GM23338 (cell line): ENCODE data around the gene CABLES2. TPM values are rescaled to one million over a fixed set of nuclear protein-coding genes. Genes with fewer than 3 reads are reported as not detected.

ENCODE experiments used
- ATAC-seq: fragments of 200-7000 bp; cut with Tn5 transposase; 3 replicates; pipeline ENCODE4 v1.9.1; 2020
- DNase-seq: peaks from one replicate; pipeline ENCODE4 v3.0.0-alpha.2; 2015; ENCODE audit warnings: low spot score
- H2AFZ ChIP-seq: fragments of 200-600 bp; sonication (generic); 2 replicates; pipeline ENCODE4 v1.8.0; 2016; ENCODE audit warnings: antibody characterized with exemption, mild to moderate bottlenecking, moderate library complexity
- H3F3A ChIP-seq: fragments of 200-600 bp; sonication (generic); replicated peaks from 2 replicates; pipeline ENCODE4 v1.8.0; 2017; ENCODE audit warnings: antibody characterized with exemption, mixed run types, low read depth
- H3K27ac ChIP-seq: fragments of 200-600 bp; sonication (generic); 2 replicates; pipeline ENCODE4 v1.6.1; 2016; ENCODE audit warnings: low read depth
- H3K27me3 ChIP-seq: fragments of 200-600 bp; sonication (generic); 2 replicates; pipeline ENCODE4 v1.8.0; 2016; ENCODE audit warnings: mild to moderate bottlenecking, mixed run types, moderate library complexity; ENCODE audit not compliant: insufficient read depth
- H3K36me3 ChIP-seq: fragments of 200-600 bp; sonication (generic); 2 replicates; pipeline ENCODE4 v1.8.0; 2016; ENCODE audit warnings: mild to moderate bottlenecking; ENCODE audit not compliant: insufficient read depth
- H3K4me1 ChIP-seq: fragments of 200-600 bp; sonication (generic); 2 replicates; pipeline ENCODE4 v1.8.0; 2016; ENCODE audit warnings: mild to moderate bottlenecking, moderate library complexity; ENCODE audit not compliant: insufficient read depth
- H3K4me2 ChIP-seq: fragments of 200-600 bp; sonication (generic); 2 replicates; pipeline ENCODE4 v1.7.1; 2017; ENCODE audit warnings: mixed run types
- H3K4me3 ChIP-seq: fragments of 200-600 bp; sonication (generic); 2 replicates; pipeline ENCODE4 v1.6.1; 2016; ENCODE audit warnings: mixed run types
- H3K79me2 ChIP-seq: fragments of 200-600 bp; sonication (generic); replicated peaks from 2 replicates; pipeline ENCODE4 v1.8.0; 2017; ENCODE audit warnings: mild to moderate bottlenecking; ENCODE audit not compliant: insufficient read depth
- H3K9me2 ChIP-seq: fragments of 200-600 bp; sonication (generic); 2 replicates; pipeline ENCODE4 v1.8.0; 2017; ENCODE audit not compliant: insufficient read depth
- H4K20me1 ChIP-seq: fragments of 200-600 bp; sonication (generic); replicated peaks from 2 replicates; pipeline ENCODE4 v1.8.0; 2017; ENCODE audit warnings: mild to moderate bottlenecking; ENCODE audit not compliant: insufficient read depth
- H3K27ac Mint-ChIP-seq: 2 replicates; pipeline ENCODE4 v1.8.0; 2020; ENCODE audit warnings: inconsistent platforms, mild to moderate bottlenecking, moderate library complexity, mixed read lengths
- H3K27me3 Mint-ChIP-seq: 3 replicates; pipeline ENCODE4 v1.8.0; 2022; ENCODE audit warnings: low read depth, mild to moderate bottlenecking, moderate library complexity, mixed read lengths, inconsistent platforms; ENCODE audit not compliant: insufficient read depth, poor library complexity
- H3K36me3 Mint-ChIP-seq: 3 replicates; pipeline ENCODE4 v1.8.0; 2021; ENCODE audit warnings: low read depth, mild to moderate bottlenecking, inconsistent platforms, moderate library complexity, mixed read lengths
- H3K4me1 Mint-ChIP-seq: 3 replicates; pipeline ENCODE4 v1.8.0; 2020; ENCODE audit warnings: mild to moderate bottlenecking, inconsistent platforms, mixed read lengths
- H3K4me3 Mint-ChIP-seq: 3 replicates; pipeline ENCODE4 v1.8.0; 2021; ENCODE audit warnings: moderate library complexity, mild to moderate bottlenecking, inconsistent platforms, mixed read lengths
- H3K9me3 Mint-ChIP-seq: 3 replicates; pipeline ENCODE4 v1.8.0; 2020; ENCODE audit warnings: moderate library complexity, mild to moderate bottlenecking, inconsistent platforms, mixed read lengths
- JUNB ChIP-seq: IDR thresholded peaks from one replicate; pipeline ENCODE4 v1.6.1; 2016; ENCODE audit warnings: antibody characterized with exemption; ENCODE audit not compliant: unreplicated experiment
- NANOG ChIP-seq: IDR thresholded peaks from 2 replicates; pipeline ENCODE4 v1.6.1; 2016; ENCODE audit warnings: antibody characterized with exemption, borderline replicate concordance
- ZNF114 ChIP-seq: fragments of 250-450 bp; sonication (Bioruptor Pico); IDR thresholded peaks from 2 replicates; pipeline ENCODE4 v1.5.0; 2020; ENCODE audit warnings: mild to moderate bottlenecking, moderate library complexity
- polyA plus RNA-seq: library from polyadenylated mRNA; unstranded; fragments of >200 nt; fragmentation: Nextera tagmentation; extraction: Ambion mirVana; gene quantifications from 2 replicates; pipeline ENCODE4 v1.2.1, GENCODE V29; 2016
- total RNA-seq: library from RNA; depleted of rRNA; stranded (reverse); fragments of >200 nt; shearing (Covaris generic); gene quantifications from 2 replicates; pipeline ENCODE4 v1.2.3, GENCODE V29; 2014
- TF ChIP-seq, protein P1 (sequence below): fragments of 250-450 bp; sonication (Bioruptor Pico); IDR thresholded peaks from 2 replicates; pipeline ENCODE4 v1.5.0; 2020; ENCODE audit warnings: mild to moderate bottlenecking, moderate library complexity
- TF ChIP-seq, protein P2 (sequence below), 2 experiments: fragments of 200-600 bp in 1 of 2; sonication (generic) in 1 of 2; conservative IDR thresholded peaks; 2 replicates each; pipeline versions ENCODE4 v1.5.1 to v1.6.1; 2016 to 2017; ENCODE audit warnings: antibody characterized with exemption in 2 of 2, low read depth in 2 of 2, mild to moderate bottlenecking in 2 of 2, moderate library complexity in 1 of 2

The CABLES2 gene
- total and polyA plus RNA-seq, 2 experiments from 2014 or later, result 4.3 to 12.7 TPM

DNA sequence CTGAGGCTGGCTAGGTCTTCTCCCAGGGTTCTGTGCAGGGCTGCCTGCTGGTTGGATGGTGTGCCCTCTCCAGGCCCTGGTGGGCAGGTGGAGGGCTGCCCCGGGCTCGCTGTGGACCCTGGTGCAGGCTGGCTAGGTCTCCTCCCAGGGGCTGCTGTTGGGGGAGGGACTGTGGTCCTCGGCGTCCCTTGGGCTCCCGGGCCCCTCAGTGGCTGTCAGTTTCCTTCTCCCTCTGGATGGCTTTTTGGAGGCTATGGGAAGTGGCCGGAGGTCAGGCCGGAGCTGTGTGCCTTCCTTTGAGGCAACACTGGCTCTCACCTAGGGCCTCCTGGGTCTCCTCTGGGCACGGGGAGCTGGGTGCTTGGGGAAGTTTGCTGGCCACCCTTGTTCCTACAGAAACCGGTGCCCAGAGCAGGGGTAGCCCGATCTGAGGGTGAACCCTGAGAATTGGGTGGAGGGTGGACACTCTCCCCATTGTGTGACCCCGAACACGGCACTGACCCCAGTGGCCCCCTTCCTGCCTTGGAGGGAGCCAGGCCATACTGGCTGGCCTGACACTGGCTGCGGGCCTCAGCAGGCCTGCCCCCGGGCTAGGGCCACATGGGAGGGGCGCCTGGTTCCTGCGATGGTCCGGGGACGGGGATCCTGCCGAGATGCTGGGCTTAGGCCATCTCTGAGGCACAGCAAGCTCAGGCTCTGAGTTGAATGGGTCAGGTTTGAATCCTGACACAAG lies 3.8 kb upstream of the CABLES2 start:
- Histone ChIP-seq H3K27ac (no peak overlapping the region), H3K36me3 (no peaks in the 10 kb centered on the region), H3K9me2 (no peaks in the 10 kb centered on the region), H3K79me2 (no peaks in the 10 kb centered on the region), H3K4me1 (no peaks in the 10 kb centered on the region; the same call in 1 of the 2 replicates), H3K4me3 (no peak overlapping the region), H2AFZ (no peak overlapping the region), H3K27me3 (no peaks in the 10 kb centered on the region), H3F3A (no peaks in the 10 kb centered on the region), H3K4me2 (no peak overlapping the region), H4K20me1 (no peaks in the 10 kb centered on the region)
- no peak for TF ChIP-seq NANOG
- Mint-ChIP-seq H3K4me3 (no peak overlapping the region), H3K4me1 (peaks cover 4% of the 10 kb centered on the region; the same call in 1 of the 3 replicates), H3K27me3 (peaks cover 9% of the 10 kb centered on the region), H3K36me3 (no peaks in the 10 kb centered on the region), H3K9me3 (no peaks in the 10 kb centered on the region), H3K27ac (no peak overlapping the region)
- ATAC-seq (peak; percentile 3), DNase-seq (no peak)

- no peaks in the 10 kb centered on the region for H3K79me2 ChIP-seq
- H4K20me1 ChIP-seq, result no peaks in the 10 kb centered on the region
- no peaks in the 10 kb centered on the region; the same call in 1 of the 2 replicates for H3K4me1 ChIP-seq
- no peaks in the 10 kb centered on the region for H3K36me3 ChIP-seq
- H3K9me2 ChIP-seq, result no peaks in the 10 kb centered on the region
- H3K27ac Mint-ChIP-seq, result no peak overlapping the region
- H3K4me3 ChIP-seq, result no peak overlapping the region
- H3K27me3 Mint-ChIP-seq, result peaks cover 11% of the 10 kb centered on the region
- no peaks in the 10 kb centered on the region for H3K36me3 Mint-ChIP-seq
- H2AFZ ChIP-seq, result no peak overlapping the region
- DNase-seq, result peak; percentile 81
- TF ChIP-seq, protein P1, sequence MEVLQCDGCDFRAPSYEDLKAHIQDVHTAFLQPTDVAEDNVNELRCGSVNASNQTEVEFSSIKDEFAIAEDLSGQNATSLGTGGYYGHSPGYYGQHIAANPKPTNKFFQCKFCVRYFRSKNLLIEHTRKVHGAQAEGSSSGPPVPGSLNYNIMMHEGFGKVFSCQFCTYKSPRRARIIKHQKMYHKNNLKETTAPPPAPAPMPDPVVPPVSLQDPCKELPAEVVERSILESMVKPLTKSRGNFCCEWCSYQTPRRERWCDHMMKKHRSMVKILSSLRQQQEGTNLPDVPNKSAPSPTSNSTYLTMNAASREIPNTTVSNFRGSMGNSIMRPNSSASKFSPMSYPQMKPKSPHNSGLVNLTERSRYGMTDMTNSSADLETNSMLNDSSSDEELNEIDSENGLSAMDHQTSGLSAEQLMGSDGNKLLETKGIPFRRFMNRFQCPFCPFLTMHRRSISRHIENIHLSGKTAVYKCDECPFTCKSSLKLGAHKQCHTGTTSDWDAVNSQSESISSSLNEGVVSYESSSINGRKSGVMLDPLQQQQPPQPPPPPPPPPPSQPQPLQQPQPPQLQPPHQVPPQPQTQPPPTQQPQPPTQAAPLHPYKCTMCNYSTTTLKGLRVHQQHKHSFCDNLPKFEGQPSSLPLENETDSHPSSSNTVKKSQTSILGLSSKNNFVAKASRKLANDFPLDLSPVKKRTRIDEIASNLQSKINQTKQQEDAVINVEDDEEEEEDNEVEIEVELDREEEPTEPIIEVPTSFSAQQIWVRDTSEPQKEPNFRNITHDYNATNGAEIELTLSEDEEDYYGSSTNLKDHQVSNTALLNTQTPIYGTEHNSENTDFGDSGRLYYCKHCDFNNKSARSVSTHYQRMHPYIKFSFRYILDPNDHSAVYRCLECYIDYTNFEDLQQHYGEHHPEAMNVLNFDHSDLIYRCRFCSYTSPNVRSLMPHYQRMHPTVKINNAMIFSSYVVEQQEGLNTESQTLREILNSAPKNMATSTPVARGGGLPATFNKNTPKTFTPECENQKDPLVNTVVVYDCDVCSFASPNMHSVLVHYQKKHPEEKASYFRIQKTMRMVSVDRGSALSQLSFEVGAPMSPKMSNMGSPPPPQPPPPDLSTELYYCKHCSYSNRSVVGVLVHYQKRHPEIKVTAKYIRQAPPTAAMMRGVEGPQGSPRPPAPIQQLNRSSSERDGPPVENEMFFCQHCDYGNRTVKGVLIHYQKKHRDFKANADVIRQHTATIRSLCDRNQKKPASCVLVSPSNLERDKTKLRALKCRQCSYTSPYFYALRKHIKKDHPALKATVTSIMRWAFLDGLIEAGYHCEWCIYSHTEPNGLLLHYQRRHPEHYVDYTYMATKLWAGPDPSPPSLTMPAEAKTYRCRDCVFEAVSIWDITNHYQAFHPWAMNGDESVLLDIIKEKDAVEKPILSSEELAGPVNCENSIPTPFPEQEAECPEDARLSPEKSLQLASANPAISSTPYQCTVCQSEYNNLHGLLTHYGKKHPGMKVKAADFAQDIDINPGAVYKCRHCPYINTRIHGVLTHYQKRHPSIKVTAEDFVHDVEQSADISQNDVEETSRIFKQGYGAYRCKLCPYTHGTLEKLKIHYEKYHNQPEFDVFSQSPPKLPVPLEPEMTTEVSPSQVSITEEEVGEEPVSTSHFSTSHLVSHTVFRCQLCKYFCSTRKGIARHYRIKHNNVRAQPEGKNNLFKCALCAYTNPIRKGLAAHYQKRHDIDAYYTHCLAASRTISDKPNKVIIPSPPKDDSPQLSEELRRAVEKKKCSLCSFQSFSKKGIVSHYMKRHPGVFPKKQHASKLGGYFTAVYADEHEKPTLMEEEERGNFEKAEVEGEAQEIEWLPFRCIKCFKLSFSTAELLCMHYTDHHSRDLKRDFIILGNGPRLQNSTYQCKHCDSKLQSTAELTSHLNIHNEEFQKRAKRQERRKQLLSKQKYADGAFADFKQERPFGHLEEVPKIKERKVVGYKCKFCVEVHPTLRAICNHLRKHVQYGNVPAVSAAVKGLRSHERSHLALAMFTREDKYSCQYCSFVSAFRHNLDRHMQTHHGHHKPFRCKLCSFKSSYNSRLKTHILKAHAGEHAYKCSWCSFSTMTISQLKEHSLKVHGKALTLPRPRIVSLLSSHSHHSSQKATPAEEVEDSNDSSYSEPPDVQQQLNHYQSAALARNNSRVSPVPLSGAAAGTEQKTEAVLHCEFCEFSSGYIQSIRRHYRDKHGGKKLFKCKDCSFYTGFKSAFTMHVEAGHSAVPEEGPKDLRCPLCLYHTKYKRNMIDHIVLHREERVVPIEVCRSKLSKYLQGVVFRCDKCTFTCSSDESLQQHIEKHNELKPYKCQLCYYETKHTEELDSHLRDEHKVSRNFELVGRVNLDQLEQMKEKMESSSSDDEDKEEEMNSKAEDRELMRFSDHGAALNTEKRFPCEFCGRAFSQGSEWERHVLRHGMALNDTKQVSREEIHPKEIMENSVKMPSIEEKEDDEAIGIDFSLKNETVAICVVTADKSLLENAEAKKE (CRISPR knock-in tag), result no peak
- TF ChIP-seq ZNF114 (no peak), JUNB (no peak)
- TF ChIP-seq, protein P2, sequence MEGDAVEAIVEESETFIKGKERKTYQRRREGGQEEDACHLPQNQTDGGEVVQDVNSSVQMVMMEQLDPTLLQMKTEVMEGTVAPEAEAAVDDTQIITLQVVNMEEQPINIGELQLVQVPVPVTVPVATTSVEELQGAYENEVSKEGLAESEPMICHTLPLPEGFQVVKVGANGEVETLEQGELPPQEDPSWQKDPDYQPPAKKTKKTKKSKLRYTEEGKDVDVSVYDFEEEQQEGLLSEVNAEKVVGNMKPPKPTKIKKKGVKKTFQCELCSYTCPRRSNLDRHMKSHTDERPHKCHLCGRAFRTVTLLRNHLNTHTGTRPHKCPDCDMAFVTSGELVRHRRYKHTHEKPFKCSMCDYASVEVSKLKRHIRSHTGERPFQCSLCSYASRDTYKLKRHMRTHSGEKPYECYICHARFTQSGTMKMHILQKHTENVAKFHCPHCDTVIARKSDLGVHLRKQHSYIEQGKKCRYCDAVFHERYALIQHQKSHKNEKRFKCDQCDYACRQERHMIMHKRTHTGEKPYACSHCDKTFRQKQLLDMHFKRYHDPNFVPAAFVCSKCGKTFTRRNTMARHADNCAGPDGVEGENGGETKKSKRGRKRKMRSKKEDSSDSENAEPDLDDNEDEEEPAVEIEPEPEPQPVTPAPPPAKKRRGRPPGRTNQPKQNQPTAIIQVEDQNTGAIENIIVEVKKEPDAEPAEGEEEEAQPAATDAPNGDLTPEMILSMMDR (conservative IDR thresholded peaks at IDR 0.05; ENCODE audit: low read depth in 2 of 2), result peak; percentile 71 to 92
- no peak overlapping the region; the same call in 1 of the 2 replicates for H3K4me2 ChIP-seq
- no peak overlapping the region for H3K27ac ChIP-seq
- no peaks in the 10 kb centered on the region for H3F3A ChIP-seq
- no peaks in the 10 kb centered on the region for H3K9me3 Mint-ChIP-seq
- ATAC-seq, result peak; percentile 25
- peak overlapping the region; percentile 12; the same call in 1 of the 3 replicates for H3K4me3 Mint-ChIP-seq
- peaks cover 9% of the 10 kb centered on the region for H3K4me1 Mint-ChIP-seq
- no peaks in the 10 kb centered on the region for H3K27me3 ChIP-seq
Observed at GRCh38 chr20:62409931-62410745, 3.1 kb upstream of the CABLES2 start.
